Natural killer cell (primary cell): ENCODE measurements around the gene OXCT1. TPM values are rescaled to one million over a fixed set of nuclear protein-coding genes. Genes with fewer than 3 reads are reported as not detected.

Experiments
- ATAC-seq, 3 donors: fragments of 150-1000 bp in 2 of 3; fragments of 200-7000 bp in 1 of 3; cut with Tn5 transposase; 1 replicate in 1 of 3; 2 replicates in 2 of 3; pipeline ENCODE4 v1.10.0; 2021; ENCODE audit warnings: mild to moderate bottlenecking in 2 of 3, moderate library complexity in 2 of 3
- DNase-seq, 2 donors: peaks; one replicate each; pipeline versions ENCODE4 v3.0.0 to v3.0.0-alpha.2; 2013 to 2021; ENCODE audit warnings: mixed read lengths in 1 of 2
- H3K27ac ChIP-seq: one replicate; pipeline ENCODE4 v1.5.1; 2013; ENCODE audit warnings: mild to moderate bottlenecking, low read length
- H3K27me3 ChIP-seq: one replicate; pipeline ENCODE4 v1.6.1; 2013; ENCODE audit warnings: low read length; ENCODE audit not compliant: control insufficient read depth, insufficient read depth
- H3K36me3 ChIP-seq: one replicate; pipeline ENCODE4 v1.6.1; 2013; ENCODE audit warnings: low read length; ENCODE audit not compliant: control insufficient read depth, insufficient read depth
- H3K4me1 ChIP-seq: one replicate; pipeline ENCODE4 v1.6.1; 2013; ENCODE audit warnings: low read length; ENCODE audit not compliant: control insufficient read depth, insufficient read depth
- H3K4me3 ChIP-seq: one replicate; pipeline ENCODE4 v1.5.1; 2013; ENCODE audit warnings: low read length
- H3K9me3 ChIP-seq: one replicate; pipeline ENCODE4 v1.6.1; 2013; ENCODE audit warnings: low read length; ENCODE audit not compliant: control insufficient read depth, insufficient read depth
- H3K27ac Mint-ChIP-seq, 2 donors: one replicate each; pipeline ENCODE4 v1.8.0; 2022; ENCODE audit warnings: mild to moderate bottlenecking in 2 of 2, mixed read lengths in 2 of 2, moderate library complexity in 1 of 2
- H3K27me3 Mint-ChIP-seq, 2 donors: one replicate each; pipeline ENCODE4 v1.8.0; 2022; ENCODE audit warnings: low read depth in 2 of 2, mixed read lengths in 2 of 2
- H3K36me3 Mint-ChIP-seq: one replicate; pipeline ENCODE4 v1.8.0; 2022; ENCODE audit warnings: mixed read lengths
- H3K4me1 Mint-ChIP-seq, 2 donors: one replicate each; pipeline ENCODE4 v1.8.0; 2022; ENCODE audit warnings: mixed read lengths in 2 of 2
- H3K4me3 Mint-ChIP-seq: one replicate; pipeline ENCODE4 v1.8.0; 2022; ENCODE audit warnings: mild to moderate bottlenecking, moderate library complexity, mixed read lengths
- H3K9me3 Mint-ChIP-seq, 2 donors: one replicate each; pipeline ENCODE4 v1.8.0; 2022; ENCODE audit warnings: mixed read lengths in 2 of 2
- WGBS: methylation state at CpG from one replicate; pipeline ENCODE4 v1.1.7; 2013; ENCODE audit warnings: missing lambda C conversion rate; ENCODE audit not compliant: insufficient coverage; 5-methylcytosine and 5-hydroxymethylcytosine counted together
- intact Hi-C: fragments of 100-400 bp; cut with micrococcal nuclease; formaldehyde crosslinking; loops from one replicate; pipeline ENCODE4 v1.14.2; 2022
- total RNA-seq, 4 donors: library from RNA; stranded (reverse); fragments of 120-200 nt in 1 of 4; gene quantifications; one replicate each; pipeline versions ENCODE4 v1.2.3 to v1.2.4, GENCODE V29; 2013 to 2022
- TF ChIP-seq, protein P1 (sequence below): fragments of 200-600 bp; IDR thresholded peaks from one replicate; pipeline ENCODE4 v1.8.0; 2022; ENCODE audit warnings: antibody characterized with exemption

The OXCT1 gene
- total RNA-seq, 3 donors from 2014 or later (not counting 1 experiment from before 2014, with no cell fraction given), result 17.1 to 19.9 (median 18.0) TPM

DNA sequence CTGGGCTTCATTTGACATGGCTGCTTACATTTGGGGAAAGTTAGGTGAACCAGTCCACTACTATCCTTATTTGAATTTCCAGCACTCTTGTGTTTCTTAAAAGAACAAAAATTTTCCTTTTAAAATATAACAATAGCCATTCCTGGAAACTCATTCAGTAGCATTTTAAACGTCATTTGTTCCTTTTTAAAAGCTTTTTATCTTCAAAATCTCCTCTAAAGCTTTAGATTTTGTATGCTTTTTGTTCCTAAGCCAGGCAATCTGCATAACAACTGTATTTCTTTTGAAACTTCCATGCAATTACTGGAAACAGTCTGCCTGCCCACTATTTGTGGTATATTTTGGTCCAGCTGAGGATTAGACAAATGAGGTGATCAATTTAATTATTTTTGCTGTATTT, 187.6 kb downstream of the OXCT1 start:
- 43% methylated on average over 1 of the region's 1 CpG for WGBS
- no peak overlapping the region for H3K4me3 ChIP-seq
- TF ChIP-seq, protein P1, sequence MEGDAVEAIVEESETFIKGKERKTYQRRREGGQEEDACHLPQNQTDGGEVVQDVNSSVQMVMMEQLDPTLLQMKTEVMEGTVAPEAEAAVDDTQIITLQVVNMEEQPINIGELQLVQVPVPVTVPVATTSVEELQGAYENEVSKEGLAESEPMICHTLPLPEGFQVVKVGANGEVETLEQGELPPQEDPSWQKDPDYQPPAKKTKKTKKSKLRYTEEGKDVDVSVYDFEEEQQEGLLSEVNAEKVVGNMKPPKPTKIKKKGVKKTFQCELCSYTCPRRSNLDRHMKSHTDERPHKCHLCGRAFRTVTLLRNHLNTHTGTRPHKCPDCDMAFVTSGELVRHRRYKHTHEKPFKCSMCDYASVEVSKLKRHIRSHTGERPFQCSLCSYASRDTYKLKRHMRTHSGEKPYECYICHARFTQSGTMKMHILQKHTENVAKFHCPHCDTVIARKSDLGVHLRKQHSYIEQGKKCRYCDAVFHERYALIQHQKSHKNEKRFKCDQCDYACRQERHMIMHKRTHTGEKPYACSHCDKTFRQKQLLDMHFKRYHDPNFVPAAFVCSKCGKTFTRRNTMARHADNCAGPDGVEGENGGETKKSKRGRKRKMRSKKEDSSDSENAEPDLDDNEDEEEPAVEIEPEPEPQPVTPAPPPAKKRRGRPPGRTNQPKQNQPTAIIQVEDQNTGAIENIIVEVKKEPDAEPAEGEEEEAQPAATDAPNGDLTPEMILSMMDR, result no peak
- H3K27me3 ChIP-seq, result no peaks in the 10 kb centered on the region
- Mint-ChIP-seq H3K9me3 (peaks cover 0 to 4% of the 10 kb centered on the region in 2 donors), H3K27me3 (no peaks in the 10 kb centered on the region), H3K4me1 (no peaks in the 10 kb centered on the region), H3K27ac (no peak overlapping the region), H3K4me3 (no peak overlapping the region), H3K36me3 (no peaks in the 10 kb centered on the region)
- no peaks in the 10 kb centered on the region for H3K9me3 ChIP-seq
- intact Hi-C loops, result no loop called here
- no peaks in the 10 kb centered on the region for H3K4me1 ChIP-seq
- DNase-seq (no peak), ATAC-seq (no peak)
- H3K36me3 ChIP-seq, result no peaks in the 10 kb centered on the region
- H3K27ac ChIP-seq, result no peak overlapping the region

DNA sequence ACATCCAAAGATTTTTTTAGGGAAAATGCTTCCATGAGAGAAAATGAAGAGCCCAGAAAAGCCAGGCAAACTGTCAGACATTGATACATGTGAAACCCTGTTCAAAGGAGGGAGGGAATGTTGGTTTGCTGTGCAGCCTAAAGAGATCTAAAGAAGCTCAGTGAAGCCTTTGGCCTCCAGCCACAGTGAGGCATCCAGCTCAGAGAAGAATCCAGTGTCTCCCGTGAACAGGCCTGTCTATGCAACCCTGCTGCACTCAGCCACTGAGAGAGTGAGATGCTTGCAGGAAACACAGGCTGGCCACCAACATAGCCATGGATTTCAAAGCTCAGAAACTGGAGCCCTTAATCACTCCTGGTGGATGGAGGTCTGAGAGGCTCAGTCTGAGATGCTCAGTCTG, 188.4 kb downstream of the OXCT1 start:
- no peaks in the 10 kb centered on the region for H3K4me1 Mint-ChIP-seq
- WGBS, result 100% methylated on average over 1 of the region's 1 CpG
- TF ChIP-seq, protein P1, result no peak

More for the DNA sequence above, 188.4 kb downstream of the OXCT1 start:
- Mint-ChIP-seq H3K9me3 (peaks cover 0 to 4% of the 10 kb centered on the region in 2 donors), H3K27ac (no peak overlapping the region), H3K36me3 (no peaks in the 10 kb centered on the region), H3K27me3 (no peaks in the 10 kb centered on the region), H3K4me3 (no peak overlapping the region)
- ATAC-seq (no peak), DNase-seq (no peak)
- H3K27ac ChIP-seq, result no peak overlapping the region
- intact Hi-C loops, result no loop called here
- no peak overlapping the region for H3K4me3 ChIP-seq
- H3K4me1 ChIP-seq, result no peaks in the 10 kb centered on the region
- H3K36me3 ChIP-seq, result no peaks in the 10 kb centered on the region
- no peaks in the 10 kb centered on the region for H3K9me3 ChIP-seq
- H3K27me3 ChIP-seq, result no peaks in the 10 kb centered on the region

Other genes with a start within 250 kb of the OXCT1 start
- 10 to 100 TPM in 2 of 3 donors, 1 to 10 TPM in 1; 9.9 to 18.1 (median 14.2) TPM for gene RIMOC1, start 33.9 kb upstream of the OXCT1 start, total RNA-seq
- gene FBXO4, start 54.9 kb upstream of the OXCT1 start, total RNA-seq, result 10 to 100 TPM; 13.2 to 14.9 (median 13.4) TPM